Fibroblast of peridontal ligament (primary cell): ENCODE data around the gene CDH10.

Experiments
- DNase-seq: peaks from one replicate; pipeline ENCODE4 v3.0.0-alpha.2; 2010; ENCODE audit errors: extremely low read depth

Gene CDH10

GRCh38 chr5:24602188-24602587, 42.6 kb downstream of the CDH10 start:
- no peak for DNase-seq

- no peak for DNase-seq
Measured at GRCh38 chr5:24598956-24599355, 45.8 kb downstream of the CDH10 start.

DNA sequence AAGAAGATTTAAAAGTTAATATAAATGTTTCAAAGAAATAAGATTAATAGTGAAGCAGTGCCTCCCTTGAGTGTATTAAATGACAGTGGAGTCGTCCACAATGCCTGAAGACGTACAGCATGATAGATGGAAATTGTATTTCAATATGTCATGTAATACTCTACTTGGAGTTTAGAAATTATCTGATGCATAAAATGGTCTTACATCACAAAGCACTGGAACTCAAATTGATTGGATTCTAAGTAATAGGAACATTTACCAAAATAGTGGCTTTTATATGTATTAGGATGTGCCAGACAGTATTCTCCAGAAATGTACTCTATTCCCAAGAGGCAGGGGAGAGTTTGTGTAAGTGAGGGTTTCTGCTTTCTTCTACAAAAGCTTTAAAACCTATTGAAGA, 49.4 kb downstream of the CDH10 start:
- no peak for DNase-seq

DNA sequence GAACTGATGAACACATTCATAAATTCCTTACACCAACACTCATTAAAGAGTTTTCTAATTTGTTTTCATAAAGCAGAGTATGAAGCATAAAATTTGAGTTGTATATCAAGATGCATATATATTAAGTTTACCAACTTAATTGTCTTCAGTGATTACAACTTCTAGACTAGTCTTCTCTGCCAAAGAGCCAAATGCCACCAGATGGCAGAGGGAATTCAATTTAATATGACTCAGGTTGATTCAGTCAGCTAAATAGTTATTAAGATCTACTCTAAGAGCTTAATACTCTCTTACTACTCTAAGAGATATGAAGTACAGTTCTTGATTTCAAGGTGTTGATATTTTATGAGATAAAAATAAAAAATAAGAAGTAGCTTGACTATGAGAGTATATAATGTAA, 53.4 kb downstream of the CDH10 start:
- no peak for DNase-seq

GRCh38 chr5:24589566-24589965, 55.2 kb downstream of the CDH10 start:
- DNase-seq: no peak

DNA sequence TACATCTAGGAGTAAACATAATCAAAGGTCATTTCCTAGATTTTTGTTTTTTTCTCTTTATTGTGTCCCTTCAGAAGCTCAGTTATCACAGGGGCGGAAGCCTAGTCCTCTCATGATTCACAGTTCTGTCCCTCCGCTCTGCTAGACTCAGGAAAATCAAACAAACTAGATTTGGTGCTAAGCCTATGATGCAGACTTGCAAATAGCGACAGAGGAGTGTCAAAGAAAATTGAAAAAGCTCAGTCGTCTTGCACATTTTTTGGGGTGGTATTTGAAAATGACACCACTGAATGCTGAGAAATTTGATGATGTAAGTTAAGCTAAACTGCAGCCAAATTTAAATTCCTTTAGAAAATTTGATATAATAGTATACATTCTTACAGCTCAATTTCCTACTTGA, 59.0 kb downstream of the CDH10 start:
- DNase-seq: no peak

- no peak for DNase-seq
Measured at GRCh38 chr5:24571302-24571701, 73.5 kb downstream of the CDH10 start.

DNA sequence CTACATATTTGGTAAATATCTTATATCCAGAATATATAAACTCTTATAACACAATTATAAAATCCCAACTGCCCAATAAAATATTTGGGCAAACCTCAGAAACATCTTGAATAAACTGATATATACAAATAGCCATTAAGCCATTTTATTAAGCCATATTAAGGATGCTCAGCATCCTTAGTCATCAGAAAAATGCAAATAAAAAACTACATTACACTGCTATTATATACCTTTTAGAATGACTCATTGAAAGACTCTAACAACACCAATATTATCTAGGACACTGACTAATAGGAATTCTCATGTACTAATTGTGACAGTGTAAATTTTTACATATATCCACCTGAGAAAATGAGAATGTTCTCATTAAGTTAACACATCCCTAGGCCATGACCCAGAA, 77.8 kb downstream of the CDH10 start:
- no peak for DNase-seq

- DNase-seq: no peak
Measured at GRCh38 chr5:24555229-24555628, 89.5 kb downstream of the CDH10 start.

GRCh38 chr5:24547132-24547531, 97.6 kb downstream of the CDH10 start:
- no peak for DNase-seq

DNA sequence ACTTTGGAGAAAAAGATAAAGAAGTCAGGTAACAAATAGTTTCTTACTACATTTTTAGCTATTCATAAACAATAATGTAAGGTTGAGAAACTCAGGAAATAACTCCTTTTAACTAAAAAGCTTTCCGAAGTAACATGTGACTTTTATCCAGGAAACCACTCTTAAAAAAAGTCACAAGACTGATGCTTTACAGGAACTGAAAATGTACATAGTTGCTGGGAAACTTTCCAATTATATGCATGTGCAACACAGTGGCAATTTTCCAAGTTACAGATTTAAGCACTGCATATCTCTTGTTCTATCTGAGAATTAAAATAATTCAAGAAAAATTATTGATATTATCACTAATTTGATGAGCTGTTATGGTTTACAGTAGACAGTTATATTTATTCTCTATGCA, 105.2 kb downstream of the CDH10 start:
- DNase-seq: no peak

DNA sequence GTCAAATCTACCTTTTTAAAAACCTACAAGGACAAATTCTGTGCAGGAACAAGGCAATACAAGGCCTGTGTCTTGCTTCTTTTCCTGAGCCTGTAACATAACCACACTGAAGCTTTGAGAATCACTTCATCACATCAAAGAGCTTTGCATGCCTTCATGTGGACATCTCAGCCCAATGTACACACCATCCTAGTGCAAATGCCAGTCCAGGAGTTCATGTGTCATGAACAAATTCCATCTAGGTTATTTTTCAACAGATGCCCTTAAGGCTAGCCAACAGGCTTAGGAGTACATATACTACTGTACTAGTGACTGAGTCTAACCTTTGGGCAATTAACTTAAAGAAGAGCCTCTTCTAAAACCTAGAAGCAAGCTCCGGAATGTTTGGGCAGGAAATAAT, 106.4 kb downstream of the CDH10 start:
- no peak for DNase-seq

DNA sequence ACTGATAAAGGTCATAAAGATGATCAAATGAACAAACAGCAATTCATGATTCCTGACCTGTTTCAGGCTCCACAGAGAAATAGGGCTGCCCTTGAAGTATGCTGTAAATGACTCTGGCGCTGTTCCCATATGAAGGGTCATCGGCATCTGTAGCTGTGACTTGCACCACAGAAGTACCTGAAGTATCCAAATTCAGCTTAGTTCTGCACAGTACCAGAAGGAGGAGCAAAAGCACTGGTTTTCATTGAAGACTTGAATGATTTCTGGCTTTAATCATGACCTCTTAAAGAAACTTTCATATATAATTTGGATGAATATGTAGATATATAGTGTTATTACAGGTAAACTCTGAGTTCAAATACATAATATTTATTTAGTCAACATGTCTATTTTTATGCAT, 109.1 kb downstream of the CDH10 start:
- no peak for DNase-seq

DNA sequence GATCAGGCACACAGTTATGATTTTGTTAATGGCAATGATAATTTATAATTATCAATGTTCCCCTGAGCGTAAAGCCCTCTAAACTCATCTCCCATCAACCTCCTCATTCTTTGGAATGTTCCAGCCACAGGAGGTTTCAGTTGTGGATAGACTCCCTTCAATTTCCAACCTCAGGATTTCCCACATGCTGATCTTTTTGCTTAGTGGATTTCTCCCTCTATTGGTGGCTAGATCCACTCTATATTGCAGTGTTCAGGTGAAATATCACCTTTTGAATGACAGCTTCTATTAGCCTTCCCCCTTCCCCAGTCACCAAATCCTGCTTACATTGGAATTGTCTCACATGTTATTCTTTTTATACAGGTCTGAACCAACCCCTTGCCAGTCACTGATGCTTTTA, 113.9 kb downstream of the CDH10 start:
- no peak for DNase-seq

DNA sequence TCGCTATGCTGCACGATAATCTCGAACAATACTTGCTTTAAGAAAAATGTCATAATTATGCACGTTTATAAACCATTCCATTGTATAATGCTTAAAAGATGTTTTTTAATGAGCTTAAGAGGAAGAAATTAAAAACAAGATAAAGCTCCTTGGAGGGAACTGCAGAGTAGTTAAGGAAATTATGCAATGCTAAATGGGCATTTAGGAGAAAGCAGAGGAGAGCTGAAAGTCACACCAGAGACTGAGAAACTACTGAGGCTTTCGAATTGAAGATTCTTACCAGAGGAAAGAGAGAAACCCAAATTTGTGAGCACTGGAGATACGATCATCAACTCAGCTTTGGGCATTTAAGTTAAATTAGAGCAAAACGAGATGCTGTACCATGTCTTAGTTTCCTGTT, 119.4 kb downstream of the CDH10 start:
- no peak for DNase-seq

GRCh38 chr5:24512423-24512822, 132.4 kb downstream of the CDH10 start:
- no peak for DNase-seq

DNA sequence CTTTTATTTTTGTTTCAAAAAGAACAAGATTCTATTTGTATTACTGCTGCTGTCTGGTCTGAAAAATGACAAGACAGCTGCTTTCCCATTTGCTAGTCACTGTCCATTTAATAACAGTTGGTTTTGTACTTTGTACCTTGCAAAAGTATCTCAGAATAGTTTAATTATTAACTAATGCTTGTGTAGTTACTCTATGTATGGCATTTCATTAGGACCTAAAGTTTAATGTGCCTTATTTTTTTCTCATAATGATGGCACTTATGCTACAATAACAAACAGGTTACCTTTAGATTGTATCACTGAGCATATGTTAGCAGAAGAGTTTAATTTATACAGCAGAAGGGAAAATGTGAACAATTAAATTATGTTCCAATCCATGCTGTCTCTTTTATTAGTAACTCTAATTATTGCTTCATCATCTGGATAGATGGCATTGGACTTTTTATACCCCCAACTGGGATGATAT, 134.2 kb downstream of the CDH10 start:
- DNase-seq: no peak

DNA sequence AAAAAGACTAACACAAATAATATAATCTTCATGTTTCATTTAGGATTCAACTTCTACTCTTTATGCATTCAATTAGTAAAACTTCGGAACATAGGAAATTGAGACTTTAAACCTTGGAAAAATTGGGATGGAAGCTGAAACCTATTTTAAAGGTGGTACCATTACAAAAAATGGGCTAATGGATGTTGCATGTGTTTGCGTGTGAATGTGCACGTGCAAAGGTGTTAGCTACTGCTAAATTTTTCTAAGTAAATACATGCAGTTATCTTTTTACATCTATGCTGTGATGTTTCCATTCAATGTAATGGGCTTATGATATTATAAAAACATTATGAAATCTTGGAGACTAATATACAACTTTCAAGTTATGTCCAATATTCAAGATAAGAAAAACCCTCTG, 134.8 kb downstream of the CDH10 start:
- DNase-seq: no peak

DNA sequence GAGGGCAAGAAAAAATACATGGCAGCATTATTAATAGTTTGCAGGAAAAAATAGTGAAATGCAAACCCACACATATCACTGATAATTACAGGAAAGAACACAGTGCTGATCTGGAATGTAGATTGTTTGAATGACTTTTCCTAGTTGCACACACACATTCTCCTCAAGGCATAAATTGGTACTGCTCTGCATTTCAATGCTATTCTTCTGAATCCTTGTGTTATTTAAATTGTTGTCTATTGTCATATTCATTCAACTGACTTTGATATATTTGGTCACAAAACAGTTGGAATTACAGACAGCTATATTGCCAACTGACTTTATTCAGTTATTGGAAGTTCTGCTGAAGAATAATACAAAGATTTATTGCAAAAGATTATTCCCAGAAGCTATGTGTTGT, 139.5 kb downstream of the CDH10 start:
- no peak for DNase-seq

GRCh38 chr5:24497591-24498157, 147.1 kb downstream of the CDH10 start:
- no peak for DNase-seq

DNA sequence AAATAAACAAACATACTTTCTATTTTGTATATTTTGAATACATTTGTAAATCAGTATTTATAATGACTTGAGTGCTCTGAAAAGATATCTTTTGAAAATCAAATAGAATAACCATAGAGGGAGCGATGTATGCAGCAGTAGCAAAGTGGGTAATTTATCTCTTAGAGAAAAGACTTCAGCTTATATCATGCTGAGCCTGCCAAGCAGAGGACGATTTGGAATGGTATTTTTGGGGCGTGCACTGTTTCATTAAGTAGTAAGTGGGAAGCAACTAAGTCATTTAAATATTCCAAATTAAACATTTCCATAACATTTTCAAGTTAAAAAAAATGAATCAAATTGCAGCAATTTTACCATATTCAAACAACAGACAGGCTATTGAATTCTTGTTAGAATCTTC, 147.6 kb downstream of the CDH10 start:
- DNase-seq: no peak

GRCh38 chr5:24496268-24496667, 148.5 kb downstream of the CDH10 start:
- DNase-seq: no peak

DNA sequence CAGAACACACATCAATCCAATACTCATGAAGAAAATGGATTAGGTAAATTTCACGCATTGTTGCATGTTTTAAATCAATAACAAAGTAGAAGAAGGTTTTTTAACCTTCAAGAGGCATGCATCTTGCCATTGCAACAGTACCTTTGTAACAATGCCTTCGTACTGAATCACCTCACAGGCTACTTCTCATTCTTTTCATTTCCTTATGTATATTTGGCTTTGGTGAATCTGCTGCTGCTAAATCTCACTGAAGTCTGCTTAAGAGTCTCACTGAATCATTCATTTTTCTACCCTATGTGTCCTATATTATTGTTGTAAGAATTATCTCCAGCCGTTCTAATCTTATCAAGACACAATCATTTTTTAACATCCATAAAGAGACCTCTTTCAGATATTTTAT, 152.5 kb downstream of the CDH10 start:
- no peak for DNase-seq

DNA sequence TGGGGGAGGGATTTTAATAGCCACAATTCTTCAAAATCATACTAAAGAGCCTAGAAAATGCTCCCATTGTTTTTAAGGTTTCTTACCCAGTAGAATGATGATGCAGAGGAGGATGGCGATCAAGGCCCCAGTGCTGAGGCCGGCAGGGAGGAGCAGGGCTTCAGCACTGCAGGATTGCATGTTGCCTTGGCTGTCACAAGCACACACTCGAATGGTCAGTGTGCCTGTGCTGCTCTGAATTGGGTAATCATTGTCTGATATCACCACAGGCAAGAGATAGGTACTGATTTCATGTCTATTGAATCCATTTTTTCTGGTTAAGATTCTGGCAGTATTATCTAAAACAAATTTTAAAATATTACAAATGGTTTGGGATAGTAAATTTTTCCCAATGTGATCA, 153.3 kb downstream of the CDH10 start:
- no peak for DNase-seq
